Inflammatory macrophage treated with lipopolysaccharide for 1 hour (primary cell): ENCODE measurements around the gene MEMO1.
"Not testable (repeated sequence)": the region's sequence is repeated elsewhere in the genome, so short reads cannot be mapped to it uniquely, and the experiment has no call there.

Experiments
- DNase-seq, 2 donors: peaks; one replicate each; pipeline ENCODE4 v3.0.0-alpha.2; 2020 to 2022

Gene MEMO1

GRCh38 chr2:32010670-32011484 lies at the start of gene MEMO1:
MEMO1 (minus strand) TSS chr2:32011008; CDS start chr2:32010247, 761 bp downstream.
- peak; percentile 86 for DNase-seq

- DNase-seq = no peak
These were observed 49.5 kb upstream of the MEMO1 start for GRCh38 chr2:32060266-32060665.

GRCh38 chr2:32058130-32058529 lies 47.3 kb upstream of the MEMO1 start:
- DNase-seq = no peak

GRCh38 chr2:32054583-32054982 lies 43.8 kb upstream of the MEMO1 start:
- not testable (repeated sequence) for DNase-seq

GRCh38 chr2:32051836-32052439 lies 41.1 kb upstream of the MEMO1 start:
- DNase-seq = no peak

- DNase-seq = no peak
These were observed 32.8 kb upstream of the MEMO1 start for GRCh38 chr2:32043561-32043960.

- DNase-seq = peak; percentile 88 to 93
These were observed 28.8 kb upstream of the MEMO1 start, which contains the start of gene DPY30 for GRCh38 chr2:32039447-32040219. DPY30 (minus strand) TSS chr2:32039805; CDS start chr2:32039456, 349 bp downstream.

GRCh38 chr2:32034198-32034887 lies 23.5 kb upstream of the MEMO1 start:
- not testable (repeated sequence) for DNase-seq

- DNase-seq = not testable (repeated sequence)
These were observed 8.1 kb upstream of the MEMO1 start for GRCh38 chr2:32018789-32019482.

- DNase-seq = no peak
These were observed 2.1 kb upstream of the MEMO1 start for GRCh38 chr2:32012872-32013271.

- DNase-seq = peak; percentile 53 to 55
These were observed 715 bp upstream of the MEMO1 start for GRCh38 chr2:32011485-32011960.

- peak; percentile 20 to 22 for DNase-seq
These were observed 533 bp downstream of the MEMO1 start for GRCh38 chr2:32010280-32010669.

GRCh38 chr2:32009516-32010256 lies 1.1 kb downstream of the MEMO1 start:
- peak; percentile 34 to 42 for DNase-seq

- DNase-seq = peak in 1 of 2 donors; percentile 18
These were observed 1.8 kb downstream of the MEMO1 start for GRCh38 chr2:32008805-32009515.

- no peak for DNase-seq
These were observed 3.8 kb downstream of the MEMO1 start for GRCh38 chr2:32007121-32007391.

- no peak for DNase-seq
These were observed 5.3 kb downstream of the MEMO1 start for GRCh38 chr2:32005371-32005976.

GRCh38 chr2:32003791-32004190 lies 7.0 kb downstream of the MEMO1 start:
- no peak for DNase-seq

GRCh38 chr2:32002406-32002805 lies 8.4 kb downstream of the MEMO1 start:
- no peak for DNase-seq

- no peak for DNase-seq
These were observed 11.4 kb downstream of the MEMO1 start for GRCh38 chr2:31999438-31999837.

GRCh38 chr2:31998731-31999383 lies 12.0 kb downstream of the MEMO1 start:
- no peak for DNase-seq
